HepG2 (cell line): ENCODE data around the gene CD81.

Experiments
- CTCF ChIP-seq: sonication (generic); formaldehyde crosslinking; IDR thresholded peaks from 2 replicates; pipeline ENCODE4 v1.5.0; 2020; ENCODE audit warnings: mild to moderate bottlenecking, missing genetic modification reagents, moderate library complexity
- DR1 ChIP-seq: sonication (generic); formaldehyde crosslinking; IDR thresholded peaks from 2 replicates; pipeline ENCODE4 v1.8.0; 2021; ENCODE audit warnings: mild to moderate bottlenecking, missing genetic modification reagents, inconsistent platforms
- THAP8 ChIP-seq: sonication (generic); formaldehyde crosslinking; IDR thresholded peaks from 2 replicates; pipeline ENCODE4 v1.5.1; 2020; ENCODE audit warnings: missing genetic modification reagents, mild to moderate bottlenecking, borderline replicate concordance

GRCh38 chr11:2400069-2400761 is 23.1 kb downstream of the CD81 start, which contains the start of gene TSSC4:
- TF ChIP-seq CTCF (CRISPR knock-in tag) (peak; percentile 100), DR1 (peak; percentile 87), THAP8 (CRISPR knock-in tag) (no peak)
